ENCODE measurements around the gene RPRD1B. TPM values are rescaled to one million over a fixed set of nuclear protein-coding genes. Genes with fewer than 3 reads are reported as not detected.

Gene RPRD1B
- total and polyA plus RNA-seq, 2 of the 8 experiments (the other 6 are each of a cell fraction or from before 2014, with no cell fraction given) = 10.3 to 20.9 TPM

- Histone ChIP-seq H3K18ac (ENCODE audit: extremely low read depth, low read length) (no peak overlapping the region), H2AFZ (ENCODE audit: low read length) (no peak overlapping the region), H4K5ac (ENCODE audit: insufficient read length, low read depth, low read length) (no peak overlapping the region), H2BK120ac (replicated peaks; ENCODE audit: low read depth, low read length) (no peak overlapping the region), H3K79me2 (ENCODE audit: control insufficient read depth in 1 of 2, insufficient read depth in 2 of 2, low read length in 2 of 2) (no peaks in the 10 kb centered on the region; a peak in 1 of 4 replicates), H3K9ac (replicated peaks in 1 of 4; ENCODE audit: extremely low read depth in 1 of 4, low read depth in 3 of 4, low read length in 3 of 4) (no peak overlapping the region), H3K23ac (ENCODE audit: insufficient read length) (no peak overlapping the region), H4K91ac (replicated peaks; ENCODE audit: insufficient read length, low read length) (no peak overlapping the region), H3K27me3 (replicated peaks in 1 of 4; ENCODE audit: control insufficient read depth in 3 of 4, extremely low read depth in 1 of 4, insufficient read depth in 3 of 4, low read length in 3 of 4) (no peaks in the 10 kb centered on the region), H2BK15ac (ENCODE audit: low read length) (no peak overlapping the region), H3K14ac (ENCODE audit: insufficient read length) (no peak overlapping the region), H3K4me2 (ENCODE audit: insufficient read depth in 1 of 2, low read depth in 2 of 2, low read length in 2 of 2) (no peak overlapping the region), H2BK5ac (ENCODE audit: low read depth, low read length) (no peak overlapping the region), H3K79me1 (ENCODE audit: low read depth, low read length) (peaks cover 2% of the 10 kb centered on the region), H2BK12ac (ENCODE audit: low read depth, low read length) (no peak overlapping the region), H3K27ac (ENCODE audit: low read depth, low read length) (no peak overlapping the region), H4K8ac (ENCODE audit: extremely low read depth, insufficient read depth, low read length) (no peak overlapping the region), H3K4ac (replicated peaks; ENCODE audit: insufficient read length, low read depth, low read length) (no peak overlapping the region), H3K4me1 (replicated peaks in 1 of 4; ENCODE audit: control insufficient read depth in 3 of 4, insufficient read depth in 4 of 4, low read length in 3 of 4) (no peaks in the 10 kb centered on the region), H3K56ac (replicated peaks; ENCODE audit: insufficient read length, low read depth, low read length) (no peak overlapping the region), H3K23me2 (ENCODE audit: low read depth, low read length) (no peaks in the 10 kb centered on the region), H3K9me3 (ENCODE audit: insufficient read depth in 2 of 2, low read depth in 1 of 2, low read length in 1 of 2) (no peaks in the 10 kb centered on the region), H3K4me3 (ENCODE audit: extremely low read depth in 1 of 4, insufficient read depth in 2 of 4, low read depth in 3 of 4, low read length in 4 of 4) (no peak overlapping the region), H3K36me3 (ENCODE audit: control insufficient read depth in 2 of 4, insufficient read depth in 4 of 4, low read length in 3 of 4) (peaks cover 17 to 85% (median 59%) of the 10 kb centered on the region in 4 experiments), H4K20me1 (replicated peaks in 1 of 2; ENCODE audit: control insufficient read depth in 1 of 2, insufficient read depth in 2 of 2, low read length in 2 of 2) (no peaks in the 10 kb centered on the region), H2AK5ac (ENCODE audit: low read depth, low read length) (no peak overlapping the region), H2BK20ac (ENCODE audit: low read length) (no peak overlapping the region)
- CTCF ChIA-PET (ENCODE audit: partially characterized antibody) = interaction anchor here (0.6 to 2.2 kb wide), 6 partner anchors 9 to 213 kb away, joined by 3 to 7 read pairs (median 4); no protein-coding TSS in a partner anchor
- 96% methylated on average over 6 of the region's 6 CpGs; no CpG with 5 or more reads in 1 of the 2 experiments for WGBS, 2 experiments (ENCODE audit: extremely low coverage in 1 of 2, insufficient coverage in 1 of 2, insufficient read length in 1 of 2, insufficient replicate concordance in 2 of 2, low coverage in 1 of 2, low lambda C conversion rate in 2 of 2, missing lambda C conversion rate in 1 of 2)
- no peak for FAIRE-seq
- DNase-seq (ENCODE audit: low read depth in 1 of 2, low spot score in 2 of 2) = no peak
- POLR2A ChIA-PET (ENCODE audit: partially characterized antibody) = no interaction called here
- no peak for TF ChIP-seq EP300 (IDR thresholded peaks at IDR 0.05; ENCODE audit: borderline replicate concordance in 1 of 2, low read depth in 2 of 2, low read length in 2 of 2)
- TF ChIP-seq CEBPB (IDR thresholded peaks at IDR 0.05; ENCODE audit: low read depth, low read length) = no peak
These were observed 32.2 kb upstream of the RPRD1B start for GRCh38 chr20:38001173-38001875.
